ENCODE results near the gene FAAH2. TPM values are rescaled to one million over a fixed set of nuclear protein-coding genes. Genes with fewer than 3 reads are reported as not detected.

The FAAH2 gene
- total RNA-seq, 1 experiment from 2014 or later, result 7.8 TPM

- Histone ChIP-seq H3K9me3 (no peaks in the 10 kb centered on the region), H3K4me1 (no peaks in the 10 kb centered on the region), H3K36me3 (ENCODE audit: control insufficient read depth, insufficient read depth, low read length) (no peaks in the 10 kb centered on the region), H3K27me3 (replicated peaks; ENCODE audit: control insufficient read depth, insufficient read depth, low read length) (no peaks in the 10 kb centered on the region), H3K4me3 (ENCODE audit: low read depth, low read length) (no peak overlapping the region)
- H3K4me3 Mint-ChIP-seq (ENCODE audit: unreplicated experiment), result no peak overlapping the region
- H3K36me3 Mint-ChIP-seq (ENCODE audit: insufficient read depth, unreplicated experiment), result no peaks in the 10 kb centered on the region
- no TSS peak for BruUV-seq (replicated peaks)
- peaks cover 8% of the 10 kb centered on the region for H3K9me3 Mint-ChIP-seq (ENCODE audit: unreplicated experiment)
- POLR2A ChIA-PET, result no interaction called here
- intact Hi-C loops (cut with micrococcal nuclease; ENCODE audit: unreplicated experiment), result no loop called here
- CTCF ChIA-PET, result no interaction called here
- DNase-seq, result no peak
- H3K27ac Mint-ChIP-seq (ENCODE audit: unreplicated experiment), result no peak overlapping the region
- TF ChIP-seq CTCF (IDR thresholded peaks at IDR 0.05; ENCODE audit: insufficient read depth in 1 of 2, low read depth in 1 of 2, low read length in 1 of 2, severe bottlenecking in 1 of 2, unreplicated experiment in 1 of 2), result no peak
- H3K27me3 Mint-ChIP-seq (ENCODE audit: insufficient read depth, unreplicated experiment), result no peaks in the 10 kb centered on the region
- H3K4me1 Mint-ChIP-seq (ENCODE audit: low read depth, unreplicated experiment), result no peaks in the 10 kb centered on the region
Measured at GRCh38 chrX:57267308-57267707, 19.2 kb upstream of the FAAH2 start.

GRCh38 chrX:57270980-57271379, 15.5 kb upstream of the FAAH2 start:
- ChIA-PET POLR2A (interaction anchor here (0.6 kb wide), 1 partner anchor 16 kb away, joined by 3 read pairs; the partner anchor contains the start of gene FAAH2), CTCF (interaction anchor here (1.3 kb wide), 1 partner anchor 16 kb away, joined by 3 read pairs; the partner anchor contains the start of gene FAAH2)
- H3K27me3 Mint-ChIP-seq (ENCODE audit: insufficient read depth, unreplicated experiment), result no peaks in the 10 kb centered on the region

GRCh38 chrX:57282568-57282967, 3.9 kb upstream of the FAAH2 start:
- no peak for TF ChIP-seq CTCF (IDR thresholded peaks at IDR 0.05; ENCODE audit: insufficient read depth in 1 of 2, low read depth in 1 of 2, low read length in 1 of 2, severe bottlenecking in 1 of 2, unreplicated experiment in 1 of 2)
- intact Hi-C loops (cut with micrococcal nuclease; ENCODE audit: unreplicated experiment), result loop anchor here (1.0 to 10.0 kb wide), 2 partner anchors 158 to 172 kb away; partner anchors contain the start of gene SPIN2B
- Mint-ChIP-seq H3K4me1 (ENCODE audit: low read depth, unreplicated experiment) (peaks cover 9% of the 10 kb centered on the region), H3K27me3 (ENCODE audit: insufficient read depth, unreplicated experiment) (no peaks in the 10 kb centered on the region), H3K4me3 (ENCODE audit: unreplicated experiment) (no peak overlapping the region), H3K9me3 (ENCODE audit: unreplicated experiment) (no peaks in the 10 kb centered on the region), H3K27ac (ENCODE audit: unreplicated experiment) (no peak overlapping the region), H3K36me3 (ENCODE audit: insufficient read depth, unreplicated experiment) (no peaks in the 10 kb centered on the region)
- Histone ChIP-seq H3K9me3 (no peaks in the 10 kb centered on the region), H3K4me1 (no peaks in the 10 kb centered on the region), H3K27me3 (replicated peaks; ENCODE audit: control insufficient read depth, insufficient read depth, low read length) (no peaks in the 10 kb centered on the region), H3K36me3 (ENCODE audit: control insufficient read depth, insufficient read depth, low read length) (no peaks in the 10 kb centered on the region), H3K4me3 (ENCODE audit: low read depth, low read length) (no peak overlapping the region)
- ChIA-PET POLR2A (no interaction called here), CTCF (interaction anchor here (1.0 kb wide), 1 partner anchor 113 kb away, joined by 3 read pairs; no protein-coding TSS in a partner anchor)
- no peak for DNase-seq
- BruUV-seq (replicated peaks), result no TSS peak

More at GRCh38 chrX:57270980-57271379, 15.5 kb upstream of the FAAH2 start:
- no TSS peak for BruUV-seq (replicated peaks)
- Mint-ChIP-seq H3K4me3 (ENCODE audit: unreplicated experiment) (no peak overlapping the region), H3K27ac (ENCODE audit: unreplicated experiment) (no peak overlapping the region), H3K36me3 (ENCODE audit: insufficient read depth, unreplicated experiment) (no peaks in the 10 kb centered on the region), H3K9me3 (ENCODE audit: unreplicated experiment) (peaks cover 10% of the 10 kb centered on the region), H3K4me1 (ENCODE audit: low read depth, unreplicated experiment) (no peaks in the 10 kb centered on the region)
- Histone ChIP-seq H3K36me3 (ENCODE audit: control insufficient read depth, insufficient read depth, low read length) (no peaks in the 10 kb centered on the region), H3K27me3 (replicated peaks; ENCODE audit: control insufficient read depth, insufficient read depth, low read length) (no peaks in the 10 kb centered on the region), H3K4me3 (ENCODE audit: low read depth, low read length) (no peak overlapping the region), H3K9me3 (no peaks in the 10 kb centered on the region), H3K4me1 (no peaks in the 10 kb centered on the region)
- intact Hi-C loops (cut with micrococcal nuclease; ENCODE audit: unreplicated experiment), result no loop called here
- DNase-seq, result no peak
- TF ChIP-seq CTCF (IDR thresholded peaks at IDR 0.05; ENCODE audit: insufficient read depth in 1 of 2, low read depth in 1 of 2, low read length in 1 of 2, severe bottlenecking in 1 of 2, unreplicated experiment in 1 of 2), result no peak

All from Caco-2 (cell line).